Stomach (tissue), 9 donors: ENCODE data around the gene LMOD1. TPM values are rescaled to one million over a fixed set of nuclear protein-coding genes. Genes with fewer than 3 reads are reported as not detected.
A peak's percentile ranks its signal among the peaks of the same experiment; 100 is the strongest.
"Not testable (repeated sequence)": the region's sequence is repeated elsewhere in the genome, so short reads cannot be mapped to it uniquely, and the experiment has no call there.

Experiments used
- DNase-seq, 2 donors: peaks; one replicate each; pipeline versions ENCODE4 v3.0.0 to v3.0.0-alpha.2; 2013 to 2019
- H3K27ac ChIP-seq, 5 donors: fragments of 200-600 bp in 4 of 5; sonication (generic) in 4 of 5; one replicate each; pipeline ENCODE4 v1.5.1; 2013 to 2019; ENCODE audit warnings: mild to moderate bottlenecking in 1 of 5, moderate library complexity in 1 of 5
- H3K27me3 ChIP-seq, 3 donors: fragments of 200-600 bp; sonication (generic); one replicate each; pipeline ENCODE4 v1.5.1; 2017 to 2019; ENCODE audit warnings: mixed run types in 1 of 3
- H3K36me3 ChIP-seq, 4 donors: fragments of 200-600 bp; sonication (generic); 1 replicate in 3 of 4; 2 replicates in 1 of 4; pipeline ENCODE4 v1.5.1; 2016 to 2019
- H3K4me1 ChIP-seq, 4 donors: fragments of 200-600 bp; sonication (generic); one replicate each; pipeline ENCODE4 v1.5.1; 2016 to 2019
- H3K4me3 ChIP-seq, 4 donors: fragments of 200-600 bp; sonication (generic) in 3 of 4; one replicate each; pipeline ENCODE4 v1.5.1; 2016 to 2019; ENCODE audit warnings: mild to moderate bottlenecking in 1 of 4
- H3K9me3 ChIP-seq, 4 donors: fragments of 200-600 bp; sonication (generic); one replicate each; pipeline ENCODE4 v1.5.1; 2016 to 2019
- CTCF ChIP-seq, 7 experiments: fragments of 450-650 bp in 4 of 7; fragments of 200-600 bp in 3 of 7; sonication (generic) in 3 of 7; IDR thresholded peaks; one replicate each; pipeline ENCODE4 v1.5.1; 2016 to 2019; ENCODE audit warnings: antibody characterized with exemption in 7 of 7, control low read depth in 2 of 7, mild to moderate bottlenecking in 1 of 7
- EP300 ChIP-seq: sonication (generic); formaldehyde crosslinking; IDR thresholded peaks from one replicate; pipeline ENCODE4 v1.6.1; 2017; ENCODE audit warnings: antibody characterized with exemption
- POLR2A ChIP-seq, 4 donors: fragments of 450-650 bp; IDR thresholded peaks; one replicate each; pipeline ENCODE4 v1.6.1; 2016; ENCODE audit warnings: antibody characterized with exemption in 4 of 4, control low read depth in 2 of 4, mild to moderate bottlenecking in 1 of 4, moderate library complexity in 1 of 4
- POLR2AphosphoS5 ChIP-seq, 3 donors: sonication (generic); formaldehyde crosslinking; IDR thresholded peaks; one replicate each; pipeline ENCODE4 v1.6.1; 2016; ENCODE audit warnings: antibody characterized with exemption in 3 of 3
- WGBS, 5 donors: extraction: QIAGEN DNeasy Blood & Tissue Kit in 3 of 5; methylation state at CpG; one replicate each; pipeline versions ENCODE4 v1.1.5 to v1.1.7; 2013 to 2018; 5-methylcytosine and 5-hydroxymethylcytosine counted together
- intact Hi-C: fragments of 100-400 bp; cut with DNase I; formaldehyde crosslinking; loops from one replicate; pipeline ENCODE4 v1.15.1; 2023; ENCODE audit warnings: low total_unique reads
- polyA plus RNA-seq, 3 donors: library from polyadenylated mRNA; stranded (reverse); fragments of 200-250 nt; gene quantifications; one replicate each; pipeline ENCODE4 v1.2.3, GENCODE V29; 2013
- total RNA-seq, 5 donors: library from RNA; depleted of rRNA; stranded (reverse); fragments of >200 nt; gene quantifications; one replicate each; pipeline versions ENCODE4 v1.1.0 to v1.2.3, GENCODE V29; 2014 to 2016
- donor health status: healthy with polysubstance abuse.
- donor health status: Bipolar disorder and iron deficiency.
- donor health status: healthy.

Gene LMOD1
- total and polyA plus RNA-seq, 8 donors, result 19.6 to 420 (median 91.7) TPM

GRCh38 chr1:201944002-201944401 is 2.3 kb downstream of the LMOD1 start:
- WGBS, 5 donors, result 67 to 85% (median 75%) methylated on average over 6 of the region's 6 CpGs
- TF ChIP-seq EP300, result no peak
- no peak for TF ChIP-seq POLR2AphosphoS5 (IDR thresholded peaks at IDR 0.05)
- no peak for TF ChIP-seq POLR2A (IDR thresholded peaks at IDR 0.05)
- TF ChIP-seq CTCF (IDR thresholded peaks at IDR 0.05), result no peak
- DNase-seq, result no peak
- intact Hi-C loops, result loop anchor here (10.0 kb wide), 1 partner anchor 49 kb away; no protein-coding TSS in a partner anchor
- H3K36me3 ChIP-seq, result peaks cover 0 to 14% (median 0%) of the 10 kb centered on the region in 4 donors
- peaks cover 5 to 22% (median 13%) of the 10 kb centered on the region in 4 donors for H3K4me1 ChIP-seq
- peaks cover 0 to 42% (median 35%) of the 10 kb centered on the region in 3 donors for H3K27me3 ChIP-seq
- no peaks in the 10 kb centered on the region for H3K9me3 ChIP-seq
- H3K4me3 ChIP-seq, result peak overlapping the region; percentile 50 to 62 (median 50)
- peak overlapping the region in 4 of 5 donors; percentile 76 to 91 (median 82) for H3K27ac ChIP-seq

- WGBS, 5 donors, result 61 to 92% (median 82%) methylated on average over 1 of the region's 1 CpG
- intact Hi-C loops, result loop anchor here (10.0 kb wide), 1 partner anchor 47 kb away; no protein-coding TSS in a partner anchor
Observed at GRCh38 chr1:201942129-201942495, 4.2 kb downstream of the LMOD1 start.

GRCh38 chr1:201941420-201942128 is 4.8 kb downstream of the LMOD1 start:
- Histone ChIP-seq H3K36me3 (peaks cover 0 to 14% (median 0%) of the 10 kb centered on the region in 4 donors), H3K4me1 (peaks cover 0 to 30% (median 14%) of the 10 kb centered on the region in 4 donors), H3K27me3 (peaks cover 0 to 30% (median 24%) of the 10 kb centered on the region in 3 donors), H3K4me3 (peak overlapping the region; percentile 50 to 62 (median 50)), H3K27ac (peak overlapping the region in 4 of 5 donors; percentile 59 to 91 (median 78)), H3K9me3 (no peaks in the 10 kb centered on the region)
- no peak for DNase-seq
- WGBS, 5 donors, result 43 to 52% (median 49%) methylated on average over 18 of the region's 18 CpGs
- intact Hi-C loops, result loop anchor here (10.0 kb wide), 1 partner anchor 47 kb away; no protein-coding TSS in a partner anchor
- no peak for TF ChIP-seq POLR2A (IDR thresholded peaks at IDR 0.05)

More at GRCh38 chr1:201942129-201942495, 4.2 kb downstream of the LMOD1 start:
- peak overlapping the region in 4 of 5 donors; percentile 59 to 91 (median 78) for H3K27ac ChIP-seq
- H3K27me3 ChIP-seq, result peaks cover 0 to 35% (median 28%) of the 10 kb centered on the region in 3 donors
- peak overlapping the region; percentile 50 to 62 (median 50) for H3K4me3 ChIP-seq
- TF ChIP-seq POLR2AphosphoS5 (IDR thresholded peaks at IDR 0.05), result no peak
- TF ChIP-seq EP300, result no peak
- TF ChIP-seq POLR2A (IDR thresholded peaks at IDR 0.05), result no peak
- TF ChIP-seq CTCF (IDR thresholded peaks at IDR 0.05), result no peak
- peaks cover 0 to 30% (median 16%) of the 10 kb centered on the region in 4 donors for H3K4me1 ChIP-seq
- no peak for DNase-seq
- H3K36me3 ChIP-seq, result peaks cover 0 to 14% (median 0%) of the 10 kb centered on the region in 4 donors
- no peaks in the 10 kb centered on the region for H3K9me3 ChIP-seq

- DNase-seq, H3K9me3 ChIP-seq: not testable (repeated sequence)
- Histone ChIP-seq H3K36me3 (peaks cover 0 to 14% (median 0%) of the 10 kb centered on the region in 4 donors), H3K4me3 (peak overlapping the region in 3 of 4 donors; percentile 50 to 62 (median 50)), H3K27me3 (peaks cover 0 to 18% (median 15%) of the 10 kb centered on the region in 3 donors), H3K27ac (peak overlapping the region in 4 of 5 donors; percentile 59 to 91 (median 78)), H3K4me1 (peaks cover 0 to 33% (median 9%) of the 10 kb centered on the region in 4 donors)
- intact Hi-C loops, result loop anchor here (10.0 kb wide), 1 partner anchor 46 kb away; no protein-coding TSS in a partner anchor
- 82 to 93% (median 90%) methylated on average over 10 of the region's 10 CpGs for WGBS, 5 donors
Observed at GRCh38 chr1:201940316-201940715, 6.0 kb downstream of the LMOD1 start.

- no peak for TF ChIP-seq POLR2AphosphoS5 (IDR thresholded peaks at IDR 0.05)
- TF ChIP-seq EP300, result no peak
- TF ChIP-seq CTCF (IDR thresholded peaks at IDR 0.05), result no peak
- no peak for TF ChIP-seq POLR2A (IDR thresholded peaks at IDR 0.05)
- H3K27me3 ChIP-seq, result peaks cover 0 to 11% (median 8%) of the 10 kb centered on the region in 3 donors
- WGBS, 5 donors, result 34 to 55% (median 47%) methylated on average over 5 of the region's 5 CpGs
- no peaks in the 10 kb centered on the region for H3K9me3 ChIP-seq
- intact Hi-C loops, result no loop called here
- DNase-seq, result no peak
- peak overlapping the region in 4 of 5 donors; percentile 59 to 91 (median 78) for H3K27ac ChIP-seq
- H3K4me1 ChIP-seq, result peaks cover 0 to 38% (median 11%) of the 10 kb centered on the region in 4 donors
- peaks cover 0 to 14% (median 0%) of the 10 kb centered on the region in 4 donors for H3K36me3 ChIP-seq
- H3K4me3 ChIP-seq, result peak overlapping the region in 3 of 4 donors; percentile 19 to 62 (median 50)
Observed at GRCh38 chr1:201939574-201939973, 6.8 kb downstream of the LMOD1 start.
